ENCODE data around the gene FAF1.

Gene FAF1

DNA sequence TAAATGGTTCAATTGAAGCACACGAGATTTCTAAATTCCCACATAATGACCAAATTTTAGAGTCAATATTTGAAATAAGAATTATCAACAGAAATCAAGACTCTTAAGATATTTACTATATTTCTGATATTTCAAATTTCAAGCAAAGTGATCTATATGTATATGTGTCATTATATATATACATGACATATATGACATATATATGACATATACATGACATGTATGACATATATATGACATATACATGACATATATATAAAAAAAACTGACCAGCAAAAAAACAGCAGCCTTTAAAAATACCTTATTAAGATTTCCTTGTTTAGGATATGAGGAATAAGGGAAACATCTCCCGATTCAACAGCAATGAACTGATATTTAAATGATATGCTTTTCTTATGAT, 266.2 kb downstream of the FAF1 start:
- DNase-seq: no peak

DNA sequence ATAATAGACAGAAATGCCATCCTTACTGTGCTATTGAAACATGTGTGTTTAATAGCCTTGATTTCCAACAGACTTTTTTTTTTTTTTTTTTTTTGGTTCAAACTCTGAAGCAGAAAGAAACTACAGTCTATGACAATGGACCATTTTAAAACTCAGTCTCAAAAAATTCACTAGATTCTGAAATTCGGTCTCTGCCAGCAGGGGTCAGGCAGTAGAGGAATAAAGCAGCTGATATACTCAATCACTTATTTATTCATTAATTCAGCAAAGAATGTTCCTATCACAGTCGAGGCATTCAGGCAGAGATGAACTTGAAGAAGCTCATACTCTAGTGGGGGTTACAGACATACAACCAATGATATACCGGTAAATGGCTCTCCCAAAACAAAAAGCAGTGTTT, 275.9 kb downstream of the FAF1 start:
- no peak for DNase-seq

DNA sequence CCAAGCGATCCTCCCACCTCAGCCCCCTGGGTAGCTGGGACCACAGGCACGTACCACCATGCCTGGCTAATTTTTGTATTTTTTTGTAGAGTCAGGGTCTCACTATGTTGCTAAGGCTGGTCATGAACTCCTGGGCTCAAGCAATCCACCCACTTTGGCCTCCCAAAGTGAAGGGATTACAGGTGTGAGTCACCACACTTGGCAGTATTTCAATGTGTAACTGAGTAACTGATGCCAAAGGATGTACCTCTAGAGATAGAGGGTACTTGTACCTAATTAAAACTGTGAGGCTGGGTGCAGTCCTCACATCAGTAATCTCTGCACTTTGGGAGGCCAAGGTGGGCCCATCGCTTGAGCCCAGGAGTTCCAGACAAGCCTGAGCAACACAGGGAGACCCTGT, 278.1 kb downstream of the FAF1 start:
- no peak for DNase-seq

DNA sequence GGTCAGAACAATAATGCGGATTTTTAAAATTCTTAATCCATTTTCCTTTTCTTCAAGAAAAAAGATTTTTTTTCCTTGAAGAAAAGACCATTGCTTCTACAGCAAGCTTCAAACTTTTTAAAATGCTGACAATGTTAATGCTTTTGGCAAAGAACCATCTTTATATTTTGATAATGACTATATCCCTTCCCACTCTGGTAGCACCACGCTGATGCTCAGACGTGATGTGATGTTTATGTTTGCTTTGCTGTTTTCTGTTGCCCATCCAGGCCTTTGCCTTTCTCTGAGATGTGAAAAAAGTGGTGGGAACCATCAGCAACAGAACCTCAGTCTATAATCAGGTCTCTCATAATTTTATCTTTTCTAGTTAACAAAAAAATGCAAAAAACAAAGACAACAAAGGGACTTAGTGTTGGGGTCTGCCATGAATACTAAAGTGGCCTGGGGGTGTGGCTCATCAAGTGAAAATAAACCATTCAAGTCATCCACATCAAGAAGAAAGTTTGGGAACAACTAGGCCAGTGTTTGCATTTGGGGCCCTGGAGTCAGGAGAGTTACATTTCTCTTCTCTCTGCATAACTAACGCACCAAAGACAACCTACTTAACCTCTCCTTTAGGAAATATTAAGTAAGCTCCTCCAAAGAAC, 292.2 kb downstream of the FAF1 start:
- DNase-seq: no peak

DNA sequence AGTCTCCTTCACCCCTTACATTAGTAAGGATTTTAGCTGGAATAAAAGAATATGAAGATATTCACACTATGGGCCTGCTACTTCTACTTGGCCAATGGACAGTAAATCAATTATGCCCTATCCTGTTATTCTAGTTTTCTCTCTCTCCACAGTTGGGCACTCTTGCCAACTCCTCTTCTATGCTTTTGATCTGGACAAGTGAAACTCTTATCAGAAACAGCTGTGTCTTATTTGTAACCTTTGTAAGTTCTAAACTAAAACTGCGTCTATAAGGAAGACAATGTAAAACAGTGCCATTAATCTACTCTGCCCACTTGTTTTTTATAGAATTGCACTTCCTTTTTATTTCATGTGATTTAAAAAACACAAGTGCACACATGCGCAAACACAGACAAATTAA, 292.8 kb downstream of the FAF1 start:
- no peak for DNase-seq

DNA sequence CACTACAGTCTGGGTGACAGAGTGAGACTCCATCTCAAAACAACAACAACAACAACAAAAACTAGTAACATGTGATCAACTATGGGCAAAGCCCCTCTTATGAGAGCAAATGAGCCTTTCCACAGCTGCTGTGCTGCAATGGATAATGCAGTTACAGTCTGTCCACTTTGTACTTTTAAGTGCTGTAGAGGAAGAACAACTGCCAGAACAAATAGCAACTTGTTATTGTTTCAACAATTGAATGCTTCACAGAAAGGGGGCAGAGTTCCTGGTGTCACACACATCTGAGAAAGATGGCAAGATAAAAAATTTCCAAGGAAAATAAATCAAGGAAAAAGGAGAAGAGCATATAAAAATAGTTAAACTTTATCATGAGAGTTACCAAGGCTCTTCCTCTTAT, 293.2 kb downstream of the FAF1 start:
- DNase-seq: no peak

DNA sequence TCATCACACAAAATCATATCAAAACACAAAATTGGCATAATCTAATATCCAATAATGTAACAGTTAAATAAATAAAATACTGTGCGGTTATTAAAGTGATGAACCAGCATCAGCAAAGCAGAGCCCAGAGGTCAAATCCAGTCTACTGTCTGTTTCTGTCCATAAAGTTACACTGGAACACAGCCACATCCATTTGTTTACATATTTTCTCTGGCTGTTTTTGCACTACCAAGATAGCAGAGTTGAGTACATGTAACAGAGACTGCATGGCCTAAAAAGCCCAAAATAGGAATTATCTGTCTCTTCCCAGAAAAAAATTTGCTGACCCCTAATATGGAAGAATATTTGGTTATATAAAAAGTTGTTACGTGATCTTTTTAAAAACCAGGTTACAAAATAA, 294.7 kb downstream of the FAF1 start:
- no peak for DNase-seq

DNA sequence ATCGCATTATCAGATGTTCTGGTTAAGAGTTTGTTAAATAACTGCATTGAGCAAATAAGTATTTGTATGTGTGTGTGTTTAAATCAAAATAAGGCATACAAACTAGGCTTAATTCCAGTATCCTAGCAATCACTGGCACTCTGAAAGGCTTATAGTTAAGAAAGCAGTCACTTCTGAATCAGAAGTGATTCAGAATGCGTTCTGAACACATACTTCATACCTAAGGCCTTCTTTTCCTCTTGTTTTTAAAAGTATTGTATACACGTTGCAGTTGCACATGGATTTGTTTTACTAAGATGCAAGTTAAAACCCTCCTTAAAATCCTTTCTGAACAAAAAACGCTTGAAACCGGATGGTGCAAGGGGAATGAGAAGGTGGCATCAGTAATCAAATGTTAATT, 298.4 kb downstream of the FAF1 start:
- no peak for DNase-seq

DNA sequence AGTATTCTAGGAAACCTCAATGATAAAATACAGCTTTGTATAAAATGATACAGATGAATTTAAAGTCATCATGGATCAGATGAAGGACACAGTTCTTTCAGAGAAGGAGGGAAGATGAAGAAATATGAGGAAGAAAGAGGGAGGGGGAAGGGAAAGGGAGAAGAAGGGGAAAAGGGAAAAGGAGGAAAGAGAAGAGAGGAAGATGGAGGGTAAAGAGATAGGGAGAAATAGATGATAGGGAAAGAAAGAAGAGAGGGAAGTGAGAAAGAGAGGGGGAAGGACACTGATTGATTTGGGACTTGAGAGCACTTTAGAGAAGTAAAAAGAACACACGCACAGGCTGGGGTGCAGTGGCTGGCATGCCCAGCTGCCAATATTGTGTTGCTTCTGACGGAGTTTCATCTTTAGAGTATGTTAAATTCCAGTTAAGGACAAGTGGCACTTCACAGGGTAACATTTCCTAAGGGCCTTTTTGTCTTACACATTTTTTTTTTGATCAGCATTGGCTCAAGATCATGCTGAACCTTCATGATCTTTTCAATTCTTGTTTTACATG, 300.9 kb downstream of the FAF1 start:
- DNase-seq: no peak

DNA sequence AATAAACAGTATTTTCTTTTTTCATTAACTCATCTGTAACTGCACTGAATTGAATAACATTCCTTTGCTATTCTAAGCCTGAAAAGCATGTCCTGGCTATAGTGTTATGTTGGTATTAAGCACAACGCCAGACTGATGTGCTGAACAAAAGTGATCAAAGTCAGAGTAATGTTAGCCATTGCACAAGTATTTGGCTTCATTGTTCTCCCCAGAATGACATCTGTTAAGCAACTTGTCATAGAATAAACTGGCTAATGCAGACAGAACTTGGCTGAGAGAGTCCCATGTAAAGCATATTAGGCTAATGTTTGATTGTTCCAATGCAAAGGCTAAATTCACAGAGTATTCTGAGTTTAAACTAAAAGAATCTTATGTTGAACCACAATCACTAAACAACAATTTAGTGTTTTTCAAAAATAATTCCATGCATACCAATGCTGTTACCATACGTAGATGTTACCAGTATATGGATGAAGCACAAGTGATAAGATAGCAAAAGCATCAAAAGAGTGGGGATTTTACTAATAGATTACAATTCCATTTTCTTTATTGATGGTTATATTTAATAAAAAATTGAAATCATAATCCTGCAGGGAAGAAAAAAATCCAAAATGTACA, 301.5 kb downstream of the FAF1 start:
- DNase-seq: no peak

DNA sequence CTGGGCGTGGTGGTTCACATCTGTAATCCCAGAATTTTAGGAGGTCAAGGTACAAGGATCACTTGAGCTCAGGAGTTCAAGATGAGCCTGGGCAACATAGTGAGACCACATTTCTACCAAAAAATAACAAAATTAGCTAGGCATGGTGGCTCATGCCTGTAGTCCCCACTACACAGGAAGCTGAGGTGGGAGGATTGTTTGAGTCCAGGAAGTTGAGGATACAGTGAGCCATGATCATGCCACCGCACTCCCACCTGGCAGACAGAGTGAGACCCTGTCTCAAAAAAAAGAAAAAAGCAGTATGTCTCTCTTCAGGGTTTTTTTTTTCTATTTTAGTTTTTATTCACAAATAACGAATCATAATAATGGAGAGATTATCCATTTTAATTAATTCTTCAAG, 303.1 kb downstream of the FAF1 start:
- DNase-seq: no peak

DNA sequence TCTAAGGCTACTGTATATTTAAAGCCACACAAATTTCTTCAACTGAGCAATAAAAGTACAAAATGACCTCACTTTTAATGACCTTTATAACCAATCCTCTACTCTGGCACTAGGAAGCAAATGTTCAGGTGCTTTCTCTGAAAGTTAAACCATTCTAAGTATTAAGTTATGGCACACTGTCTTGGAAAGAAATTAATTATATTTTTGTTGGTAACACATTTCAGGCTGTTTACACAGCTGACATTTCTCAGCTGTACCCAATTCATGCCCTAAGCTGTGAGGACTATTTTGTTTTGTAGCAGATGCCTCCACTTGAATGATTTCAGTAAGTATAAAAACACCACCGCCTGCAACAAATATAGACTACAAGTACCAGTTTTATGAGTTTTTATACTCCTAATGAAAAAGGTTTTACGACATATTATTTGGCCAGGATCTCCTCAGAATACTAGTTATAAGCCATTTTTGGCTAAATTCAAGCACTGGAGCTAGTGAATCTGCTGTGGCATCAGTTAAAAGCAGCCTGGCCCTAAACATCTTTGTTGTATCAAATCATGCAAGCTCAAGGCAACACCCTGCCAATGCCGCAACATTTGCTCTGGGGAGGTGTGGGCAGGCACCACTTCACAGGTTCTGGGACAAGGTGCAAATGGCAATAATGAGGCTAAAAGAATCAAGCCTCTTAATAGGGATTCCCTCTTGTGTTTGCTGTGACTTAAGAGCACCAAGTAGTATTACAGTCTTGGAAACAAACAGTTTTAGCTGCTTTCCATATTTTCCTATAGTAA, 308.4 kb downstream of the FAF1 start:
- no peak for DNase-seq

DNA sequence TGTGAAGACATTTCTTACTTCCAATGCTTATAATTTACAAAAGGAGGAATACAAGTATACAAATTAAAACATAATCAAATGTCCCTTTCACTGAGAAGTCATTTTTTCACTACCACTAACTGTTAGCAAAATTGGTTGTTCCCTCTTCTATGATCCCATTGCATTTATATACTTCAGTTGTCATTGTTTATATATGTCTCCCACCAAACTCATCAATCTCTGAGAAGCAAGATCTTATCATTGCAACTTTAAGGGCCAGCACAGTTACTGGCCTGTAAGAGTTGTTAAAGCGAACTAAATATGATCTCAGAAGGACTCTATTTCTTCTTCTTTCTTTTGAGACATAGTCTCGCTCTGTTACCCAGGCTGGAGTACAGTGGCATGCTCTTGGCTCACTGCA, 313.5 kb downstream of the FAF1 start:
- DNase-seq: no peak

DNA sequence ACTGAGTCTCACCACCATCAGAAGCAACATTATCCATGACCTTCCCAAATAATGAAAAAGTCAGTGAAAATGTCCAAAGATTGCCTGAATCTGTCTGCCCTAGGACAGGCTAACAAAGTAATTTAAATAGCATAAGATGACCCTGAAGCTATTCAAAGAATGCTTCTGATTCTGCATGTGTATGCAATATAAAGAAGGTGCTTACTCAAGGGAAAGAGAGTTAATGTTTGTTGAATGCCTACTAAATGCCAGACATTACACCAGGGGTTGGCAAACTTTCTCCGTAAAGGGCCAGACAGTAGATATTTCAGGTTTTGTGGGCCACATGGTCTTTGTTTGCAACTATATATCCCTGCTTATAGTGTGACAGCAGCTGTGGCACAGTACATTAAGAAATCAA, 314.9 kb downstream of the FAF1 start:
- DNase-seq: no peak

DNA sequence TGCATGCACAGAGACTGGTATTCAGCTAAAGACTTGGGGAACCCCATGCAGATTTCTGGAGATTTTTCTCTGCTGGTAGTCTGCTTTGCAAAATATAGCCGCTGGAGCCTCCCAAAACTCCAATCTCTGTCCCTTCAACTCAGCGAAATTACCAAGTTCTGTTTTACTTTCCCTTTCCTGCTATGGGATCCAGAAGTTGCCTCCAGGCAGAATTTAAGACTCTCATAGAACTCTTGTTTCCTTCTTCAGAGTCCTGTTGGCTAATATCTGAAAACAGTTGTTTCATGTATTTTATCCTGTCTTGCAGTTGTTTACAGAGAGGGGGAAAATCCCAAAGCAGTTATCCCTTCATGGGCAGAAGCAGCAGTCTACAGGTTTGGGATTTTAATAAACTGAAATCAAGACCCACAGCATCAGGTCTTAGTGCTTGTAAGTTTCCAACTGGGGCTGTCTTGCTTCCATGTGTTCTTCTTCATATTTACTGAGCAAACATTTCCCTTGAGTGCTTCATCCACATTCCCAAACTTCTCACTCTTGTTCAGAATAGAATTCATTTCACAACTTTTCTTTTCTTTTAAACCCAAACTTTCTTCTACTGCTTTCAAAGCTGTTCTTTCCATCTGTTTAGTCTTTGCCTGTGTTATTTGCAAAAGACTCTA, 315.5 kb downstream of the FAF1 start:
- no peak for DNase-seq

DNA sequence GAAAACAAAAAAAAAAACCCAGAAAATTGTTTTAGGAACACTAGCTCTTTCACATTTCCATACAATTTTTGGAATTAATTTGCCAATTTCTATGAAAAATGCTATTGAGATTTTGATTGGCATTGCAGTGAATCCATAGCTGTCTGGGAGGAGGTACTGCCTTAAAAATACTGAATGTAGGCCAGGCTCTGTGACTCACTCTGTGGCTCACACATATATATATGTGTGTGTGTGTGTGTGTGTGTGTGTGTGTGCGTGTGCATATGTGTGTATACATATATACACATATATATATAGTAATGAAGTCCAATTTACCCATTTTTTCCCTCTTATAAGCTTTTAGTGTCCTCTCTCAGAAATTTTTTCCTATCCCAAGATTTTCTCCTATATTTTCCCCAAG, 322.6 kb downstream of the FAF1 start:
- no peak for DNase-seq

DNA sequence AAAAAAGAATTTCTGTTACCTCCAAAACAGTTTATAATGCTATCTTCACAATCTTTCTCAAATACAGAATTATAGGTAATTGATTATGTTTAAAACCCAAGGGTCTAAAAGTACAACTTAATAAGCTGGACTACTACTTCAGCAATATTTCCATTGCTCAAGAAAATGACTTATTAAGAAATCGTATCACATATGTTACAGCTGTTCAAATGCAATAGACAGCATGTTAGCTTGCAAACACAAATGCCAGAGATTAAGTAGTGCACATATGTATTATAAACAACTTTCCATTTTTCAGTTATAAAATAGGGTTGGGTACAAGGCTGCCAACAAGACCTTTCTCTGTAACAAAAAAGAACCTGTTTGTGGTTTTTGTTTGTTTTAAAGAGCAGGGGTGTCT, 325.8 kb downstream of the FAF1 start:
- DNase-seq: no peak

DNA sequence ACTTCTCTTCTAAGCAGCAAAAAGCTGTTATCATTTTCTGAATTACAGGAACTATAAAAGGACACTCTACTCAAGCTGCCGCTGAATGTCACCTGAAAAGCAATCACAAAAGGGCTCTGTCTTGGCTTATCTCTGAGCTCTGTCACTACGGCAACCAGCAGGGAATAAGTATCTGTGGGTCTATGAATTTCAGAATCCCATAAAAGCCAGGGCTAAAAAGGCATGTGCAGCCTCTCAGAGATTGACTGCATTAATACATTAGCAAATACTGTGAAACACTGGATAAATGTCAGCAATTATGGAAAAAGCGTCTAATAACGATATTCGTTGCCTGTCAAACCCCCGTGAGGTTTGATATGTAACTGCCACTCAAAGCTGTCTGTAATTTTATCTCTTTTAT, 326.6 kb downstream of the FAF1 start:
- no peak for DNase-seq

DNA sequence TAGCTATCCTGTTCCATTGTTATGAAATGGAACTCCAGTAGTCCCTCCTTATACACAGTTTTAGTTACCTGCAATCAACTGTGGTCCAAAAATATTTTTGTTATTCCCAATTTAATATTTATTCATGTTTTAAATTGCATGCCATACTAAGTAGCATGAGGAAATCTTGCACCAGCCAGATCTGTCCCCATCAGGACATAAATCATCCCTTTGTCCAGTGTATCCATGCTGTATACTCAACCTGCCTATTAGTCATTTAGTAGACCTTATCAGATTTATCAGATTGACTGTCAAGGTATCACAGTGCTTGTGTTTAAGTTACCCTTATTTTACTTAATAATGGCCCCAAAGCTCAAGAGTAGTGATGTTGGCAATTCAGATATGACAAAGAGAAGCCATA, 328.9 kb downstream of the FAF1 start:
- no peak for DNase-seq

DNA sequence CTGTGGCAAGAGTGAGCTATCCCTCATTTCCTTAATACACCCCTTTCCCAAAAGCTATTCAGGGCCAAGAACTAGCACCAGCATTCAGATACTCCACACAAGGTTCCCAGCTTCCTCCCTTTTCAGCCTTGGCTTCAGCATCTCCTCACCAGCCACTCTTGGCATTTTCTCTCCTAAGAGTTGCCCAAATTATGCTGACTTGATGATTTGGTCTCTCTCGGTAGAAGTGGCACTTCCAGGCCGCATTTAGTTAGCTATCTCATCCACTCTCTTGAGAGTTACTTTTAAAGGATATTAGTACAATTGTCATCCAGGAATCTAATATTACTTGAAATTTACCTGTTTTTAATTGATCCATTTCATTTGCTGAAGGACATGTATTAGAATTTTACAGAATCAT, 337.8 kb downstream of the FAF1 start:
- no peak for DNase-seq

DNA sequence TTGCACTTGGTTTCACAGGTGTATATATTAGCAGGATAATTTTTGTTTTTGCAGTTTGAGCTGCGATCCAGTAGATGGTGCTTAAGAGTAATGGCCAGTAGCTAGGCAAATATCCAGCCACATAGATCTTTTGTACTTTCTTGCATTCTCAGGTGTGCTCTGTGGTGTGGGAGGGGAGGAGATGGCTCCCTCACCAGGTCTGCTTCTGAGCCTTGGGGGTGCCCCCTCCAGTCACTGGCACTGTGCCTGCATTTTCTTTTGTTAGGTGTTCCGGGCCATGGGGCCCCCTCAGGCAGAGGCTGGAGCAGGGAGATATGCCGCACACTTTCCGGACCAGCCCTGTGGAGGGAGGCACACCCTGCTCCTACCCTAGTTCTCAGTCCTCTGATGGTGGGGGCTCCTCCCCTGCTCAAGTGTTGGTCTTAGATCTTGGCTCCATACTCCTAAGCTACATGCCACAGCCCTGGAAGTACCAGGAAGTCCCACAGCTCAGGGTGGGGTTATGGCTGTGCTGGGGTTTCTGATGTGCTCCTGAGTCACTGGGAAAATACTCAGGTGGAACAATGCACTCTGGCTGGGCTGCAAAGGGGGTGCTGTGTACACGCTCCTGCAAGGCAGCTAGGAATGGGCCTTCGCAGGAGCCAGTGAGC, 339.3 kb downstream of the FAF1 start:
- no peak for DNase-seq

DNA sequence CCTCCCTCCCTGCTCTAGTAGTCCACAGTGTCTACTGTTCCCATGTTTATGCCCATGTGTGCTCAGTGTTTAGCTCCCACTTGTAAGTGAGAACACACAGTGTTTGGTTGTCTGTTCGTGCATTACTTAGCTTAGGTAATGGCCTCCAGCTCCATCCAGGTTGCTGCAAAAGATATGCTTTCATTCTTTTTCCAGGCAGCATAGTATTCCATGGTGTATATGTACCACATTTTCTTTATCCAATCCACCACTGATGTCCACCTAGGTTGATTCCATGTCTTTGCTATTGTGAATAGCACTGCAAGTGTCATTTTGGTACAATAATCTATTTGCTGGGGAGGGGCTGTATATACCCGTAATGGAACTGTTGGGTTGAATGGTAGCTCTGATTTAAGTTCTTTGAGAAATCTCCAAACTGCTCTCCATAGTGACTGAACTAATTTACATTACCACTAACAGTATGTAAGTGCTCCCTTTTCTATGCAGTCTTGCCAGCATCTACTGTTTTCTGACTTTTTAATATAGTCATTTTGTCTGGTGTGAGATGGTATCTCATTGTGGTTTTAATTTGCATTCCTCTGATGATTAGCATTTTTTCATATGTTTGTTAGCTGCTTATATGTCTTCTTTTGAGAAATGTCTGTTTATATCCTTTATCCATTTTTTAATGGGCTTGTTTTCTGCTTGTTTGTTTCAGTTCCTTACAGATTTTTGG, 344.9 kb downstream of the FAF1 start:
- no peak for DNase-seq

All from activated CD8-positive, alpha-beta memory T cell treated with anti-CD3 and anti-CD28 coated beads, Interleukin-2, amount 50 U/mL, for 48 hours (primary cell).